ENCODE data around the gene CGA.

CGA gene

DNA sequence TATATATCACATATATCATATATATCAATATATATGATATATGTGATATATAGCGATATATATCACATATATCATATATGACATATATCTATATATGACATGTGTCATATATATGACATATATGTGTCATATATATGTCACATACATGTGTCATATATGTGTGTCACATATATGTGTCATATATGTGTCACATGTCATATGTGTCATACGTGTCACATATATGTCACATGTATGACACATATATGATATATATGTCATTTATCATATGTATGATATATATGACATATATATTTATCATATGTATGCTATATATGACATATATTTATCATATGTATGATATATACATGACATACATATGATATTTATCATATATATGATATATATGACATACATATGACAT lies 32.8 kb upstream of the CGA start:
- H3K9me3 ChIP-seq (ENCODE audit: control insufficient read depth, insufficient read depth, low read length) = no peaks in the 10 kb centered on the region

GRCh38 chr6:87126501-87126900 lies 31.6 kb upstream of the CGA start:
- peaks cover 4% of the 10 kb centered on the region for H3K4me1 ChIP-seq (ENCODE audit: control insufficient read depth, low read length)
- peaks cover 4% of the 10 kb centered on the region; the same call in 1 of the 2 replicates for H3F3A ChIP-seq (ENCODE audit: control insufficient read depth, insufficient read depth)
- no peaks in the 10 kb centered on the region for H4K20me1 ChIP-seq (ENCODE audit: control insufficient read depth, insufficient read depth, low read depth, low read length)
- H3K36me3 ChIP-seq (ENCODE audit: control insufficient read depth, low read length) = no peaks in the 10 kb centered on the region
- H3K79me2 ChIP-seq (ENCODE audit: control insufficient read depth, low read length) = no peaks in the 10 kb centered on the region
- no peaks in the 10 kb centered on the region for H3K9me2 ChIP-seq (replicated peaks; ENCODE audit: control insufficient read depth, low read length)
- no peak overlapping the region for H3K27ac ChIP-seq (ENCODE audit: low read depth, low read length)
- no peaks in the 10 kb centered on the region for H3K9me3 ChIP-seq (ENCODE audit: control insufficient read depth, insufficient read depth, low read length)
- no peak overlapping the region for H3K4me3 ChIP-seq (ENCODE audit: low read length)
- no peak for TF ChIP-seq CTCF (IDR thresholded peaks at IDR 0.05; ENCODE audit: low read depth, low read length, poor library complexity, severe bottlenecking)
- H3K4me2 ChIP-seq (ENCODE audit: low read length) = no peak overlapping the region
- H3K27me3 ChIP-seq (ENCODE audit: control insufficient read depth, low read length) = no peaks in the 10 kb centered on the region

More for the DNA sequence above, 32.8 kb upstream of the CGA start:
- Histone ChIP-seq H3F3A (ENCODE audit: control insufficient read depth, insufficient read depth) (peaks cover 4% of the 10 kb centered on the region; the same call in 1 of the 2 replicates), H4K20me1 (ENCODE audit: control insufficient read depth, insufficient read depth, low read depth, low read length) (no peaks in the 10 kb centered on the region), H3K4me2 (ENCODE audit: low read length) (no peak overlapping the region), H3K4me1 (ENCODE audit: control insufficient read depth, low read length) (peaks cover 4% of the 10 kb centered on the region), H3K27ac (ENCODE audit: low read depth, low read length) (no peak overlapping the region), H3K27me3 (ENCODE audit: control insufficient read depth, low read length) (no peaks in the 10 kb centered on the region), H3K36me3 (ENCODE audit: control insufficient read depth, low read length) (no peaks in the 10 kb centered on the region), H3K79me2 (ENCODE audit: control insufficient read depth, low read length) (no peaks in the 10 kb centered on the region), H3K4me3 (ENCODE audit: low read length) (no peak overlapping the region), H3K9me2 (replicated peaks; ENCODE audit: control insufficient read depth, low read length) (no peaks in the 10 kb centered on the region)
- no peak for TF ChIP-seq CTCF (IDR thresholded peaks at IDR 0.05; ENCODE audit: low read depth, low read length, poor library complexity, severe bottlenecking)
- TF ChIP-seq EZH2phosphoT487 (IDR thresholded peaks at IDR 0.05; ENCODE audit: borderline replicate concordance, low read length) = no peak

- no peak overlapping the region for H3K4me3 ChIP-seq (ENCODE audit: low read length)
- no peaks in the 10 kb centered on the region for H3K27me3 ChIP-seq (ENCODE audit: control insufficient read depth, low read length)
- peaks cover 4% of the 10 kb centered on the region; the same call in 1 of the 2 replicates for H3F3A ChIP-seq (ENCODE audit: control insufficient read depth, insufficient read depth)
- no peaks in the 10 kb centered on the region for H3K9me2 ChIP-seq (replicated peaks; ENCODE audit: control insufficient read depth, low read length)
- no peak for TF ChIP-seq CTCF (IDR thresholded peaks at IDR 0.05; ENCODE audit: low read depth, low read length, poor library complexity, severe bottlenecking)
- no peak for TF ChIP-seq EZH2phosphoT487 (IDR thresholded peaks at IDR 0.05; ENCODE audit: borderline replicate concordance, low read length)
- no peaks in the 10 kb centered on the region for H4K20me1 ChIP-seq (ENCODE audit: control insufficient read depth, insufficient read depth, low read depth, low read length)
- H3K4me2 ChIP-seq (ENCODE audit: low read length) = no peak overlapping the region
- H3K4me1 ChIP-seq (ENCODE audit: control insufficient read depth, low read length) = peaks cover 4% of the 10 kb centered on the region
- H3K9me3 ChIP-seq (ENCODE audit: control insufficient read depth, insufficient read depth, low read length) = no peaks in the 10 kb centered on the region
- H3K79me2 ChIP-seq (ENCODE audit: control insufficient read depth, low read length) = no peaks in the 10 kb centered on the region
- no peaks in the 10 kb centered on the region for H3K36me3 ChIP-seq (ENCODE audit: control insufficient read depth, low read length)
- no peak overlapping the region for H3K27ac ChIP-seq (ENCODE audit: low read depth, low read length)
These were observed 29.2 kb upstream of the CGA start for GRCh38 chr6:87124074-87124473.

GRCh38 chr6:87122477-87122876 lies 27.6 kb upstream of the CGA start:
- no peak for TF ChIP-seq CTCF (IDR thresholded peaks at IDR 0.05; ENCODE audit: low read depth, low read length, poor library complexity, severe bottlenecking)
- TF ChIP-seq EZH2phosphoT487 (IDR thresholded peaks at IDR 0.05; ENCODE audit: borderline replicate concordance, low read length) = no peak
- H3K4me3 ChIP-seq (ENCODE audit: low read length) = no peak overlapping the region
- no peaks in the 10 kb centered on the region for H4K20me1 ChIP-seq (ENCODE audit: control insufficient read depth, insufficient read depth, low read depth, low read length)
- H3F3A ChIP-seq (ENCODE audit: control insufficient read depth, insufficient read depth) = no peaks in the 10 kb centered on the region
- H3K36me3 ChIP-seq (ENCODE audit: control insufficient read depth, low read length) = no peaks in the 10 kb centered on the region
- H3K9me3 ChIP-seq (ENCODE audit: control insufficient read depth, insufficient read depth, low read length) = no peaks in the 10 kb centered on the region
- peaks cover 4% of the 10 kb centered on the region for H3K4me1 ChIP-seq (ENCODE audit: control insufficient read depth, low read length)
- no peaks in the 10 kb centered on the region for H3K9me2 ChIP-seq (replicated peaks; ENCODE audit: control insufficient read depth, low read length)
- no peak overlapping the region for H3K27ac ChIP-seq (ENCODE audit: low read depth, low read length)
- no peaks in the 10 kb centered on the region for H3K79me2 ChIP-seq (ENCODE audit: control insufficient read depth, low read length)
- no peak overlapping the region for H3K4me2 ChIP-seq (ENCODE audit: low read length)
- H3K27me3 ChIP-seq (ENCODE audit: control insufficient read depth, low read length) = no peaks in the 10 kb centered on the region
